Gastrocnemius medialis (tissue), 4 donors: ENCODE data around the gene SUMO2. TPM values are rescaled to one million over a fixed set of nuclear protein-coding genes. Genes with fewer than 3 reads are reported as not detected.
"Not testable (repeated sequence)": the region's sequence is repeated elsewhere in the genome, so short reads cannot be mapped to it uniquely, and the experiment has no call there.

ENCODE experiments used
- ATAC-seq, 2 donors: fragments of 150-250 bp; one replicate each; pipeline ENCODE4 v1.9.1; 2016
- DNase-seq, 2 donors: peaks; one replicate each; pipeline ENCODE4 v3.0.0-alpha.2; 2019
- H3K27ac ChIP-seq, 4 donors: fragments of 200-600 bp; sonication (generic); 1 replicate in 1 of 4; 2 replicates in 3 of 4; pipeline ENCODE4 v1.5.1; 2016 to 2018; ENCODE audit warnings: mild to moderate bottlenecking in 2 of 4, moderate library complexity in 1 of 4
- H3K27me3 ChIP-seq, 3 donors: fragments of 200-600 bp; sonication (generic) in 2 of 3; 1 replicate in 1 of 3; 2 replicates in 2 of 3; pipeline versions ENCODE4 v1.5.1 to v1.6.0; 2016 to 2019; ENCODE audit warnings: mild to moderate bottlenecking in 1 of 3, moderate library complexity in 1 of 3
- H3K36me3 ChIP-seq, 2 donors: fragments of 200-600 bp; sonication (generic) in 1 of 2; one replicate each; pipeline ENCODE4 v1.5.1; 2017 to 2018
- H3K4me1 ChIP-seq, 2 donors: fragments of 200-600 bp; sonication (generic) in 1 of 2; one replicate each; pipeline ENCODE4 v1.5.1; 2016 to 2017; ENCODE audit warnings: mild to moderate bottlenecking in 2 of 2
- H3K4me3 ChIP-seq, 4 donors: fragments of 200-600 bp; sonication (generic) in 3 of 4; 1 replicate in 1 of 4; 2 replicates in 3 of 4; pipeline ENCODE4 v1.5.1; 2016 to 2019; ENCODE audit warnings: mild to moderate bottlenecking in 2 of 4
- H3K9me3 ChIP-seq, 3 donors: fragments of 200-600 bp; sonication (generic) in 2 of 3; 1 replicate in 1 of 3; 2 replicates in 2 of 3; pipeline ENCODE4 v1.5.1; 2016 to 2019
- CTCF ChIP-seq, 5 experiments: fragments of 450-650 bp in 3 of 5; fragments of 200-600 bp in 2 of 5; sonication (generic) in 2 of 5; IDR thresholded peaks in 4 of 5; conservative IDR thresholded peaks in 1 of 5; 1 replicate in 4 of 5; 2 replicates in 1 of 5; pipeline ENCODE4 v1.5.1; 2016 to 2019; ENCODE audit warnings: antibody characterized with exemption in 5 of 5, mild to moderate bottlenecking in 3 of 5, moderate library complexity in 3 of 5
- POLR2A ChIP-seq, 2 donors: fragments of 450-650 bp; IDR thresholded peaks; one replicate each; pipeline ENCODE4 v1.6.1; 2017; ENCODE audit warnings: antibody characterized with exemption in 2 of 2, mild to moderate bottlenecking in 2 of 2, moderate library complexity in 2 of 2
- in situ Hi-C, 4 donors: fragments of 200-750 bp; cut with MboI; loops; one replicate each; pipeline versions ENCODE4 v1.15.0 to v1.8.0; 2017; ENCODE audit warnings: low sequenced_read_pairs in 4 of 4
- intact Hi-C: fragments of 100-400 bp; cut with DNase I; formaldehyde crosslinking; loops from one replicate; pipeline ENCODE4 v1.15.1; 2023; ENCODE audit warnings: low total_unique reads
- total RNA-seq, 4 donors: library from RNA; depleted of rRNA; stranded (reverse); fragments of >200 nt; gene quantifications; one replicate each; pipeline versions ENCODE4 v1.1.0 to v1.2.3, GENCODE V29; 2016

Gene SUMO2
- total RNA-seq, 4 donors from 2014 or later: 36.7 to 45.1 (median 43.3) TPM

- Histone ChIP-seq H3K4me3 (no peak overlapping the region), H3K27me3 (no peaks in the 10 kb centered on the region), H3K9me3 (no peaks in the 10 kb centered on the region), H3K4me1 (peaks cover 0 to 15% of the 10 kb centered on the region in 2 donors), H3K27ac (peak overlapping the region; percentile 17 to 62 (median 44)), H3K36me3 (no peaks in the 10 kb centered on the region)
- DNase-seq (peak in 1 of 2 donors; percentile 81), ATAC-seq (peak; percentile 90 to 94)
- in situ Hi-C loops: no loop called here
- no peak for TF ChIP-seq POLR2A (IDR thresholded peaks at IDR 0.05)
- TF ChIP-seq CTCF (IDR thresholded peaks at IDR 0.05 in 4 of 5, conservative IDR thresholded peaks at IDR 0.05 in 1 of 5): no peak
- intact Hi-C loops: no loop called here
Observed at GRCh38 chr17:75138519-75138918, 44.2 kb downstream of the SUMO2 start.

GRCh38 chr17:75137762-75138161, 45.0 kb downstream of the SUMO2 start:
- ATAC-seq, intact Hi-C loops, H3K9me3 ChIP-seq, in situ Hi-C loops, H3K27me3 ChIP-seq, H3K36me3 ChIP-seq, H3K4me3 ChIP-seq, DNase-seq: not testable (repeated sequence)
- peaks cover 0 to 15% of the 10 kb centered on the region in 2 donors for H3K4me1 ChIP-seq
- peak overlapping the region in 3 of 4 donors; percentile 17 to 62 (median 56) for H3K27ac ChIP-seq

- Histone ChIP-seq H3K36me3 (no peaks in the 10 kb centered on the region), H3K9me3 (no peaks in the 10 kb centered on the region), H3K4me3 (no peak overlapping the region), H3K27ac (peak overlapping the region in 2 of 4 donors; percentile 6 to 53), H3K4me1 (peaks cover under 1 to 15% of the 10 kb centered on the region in 2 donors), H3K27me3 (no peaks in the 10 kb centered on the region)
- in situ Hi-C loops (no loop called here), intact Hi-C loops (no loop called here)
- ATAC-seq: no peak
- TF ChIP-seq POLR2A (IDR thresholded peaks at IDR 0.05) (no peak), CTCF (IDR thresholded peaks at IDR 0.05 in 4 of 5, conservative IDR thresholded peaks at IDR 0.05 in 1 of 5) (no peak)
- DNase-seq: no peak
Observed at GRCh38 chr17:75135946-75136345, 46.8 kb downstream of the SUMO2 start.

- intact Hi-C loops: no loop called here
- Histone ChIP-seq H3K4me1 (peaks cover 5 to 15% of the 10 kb centered on the region in 2 donors), H3K9me3 (no peaks in the 10 kb centered on the region), H3K27me3 (no peaks in the 10 kb centered on the region), H3K27ac (no peak overlapping the region), H3K36me3 (no peaks in the 10 kb centered on the region), H3K4me3 (no peak overlapping the region)
- no peak for ATAC-seq
- no peak for DNase-seq
- TF ChIP-seq CTCF (IDR thresholded peaks at IDR 0.05 in 4 of 5, conservative IDR thresholded peaks at IDR 0.05 in 1 of 5) (no peak), POLR2A (IDR thresholded peaks at IDR 0.05) (no peak)
- in situ Hi-C loops: no loop called here
Observed at GRCh38 chr17:75135452-75135851, 47.3 kb downstream of the SUMO2 start.

- DNase-seq, H3K9me3 ChIP-seq, H3K36me3 ChIP-seq, H3K4me1 ChIP-seq, H3K4me3 ChIP-seq, in situ Hi-C loops, ATAC-seq, H3K27ac ChIP-seq, H3K27me3 ChIP-seq: not testable (repeated sequence)
- intact Hi-C loops: loop anchor here (5.0 kb wide), 1 partner anchor 49 kb away; the partner anchor contains the start of gene SUMO2
Observed at GRCh38 chr17:75133607-75134347, 49.0 kb downstream of the SUMO2 start.
